ENCODE measurements around the gene UMPS.

The UMPS gene

GRCh38 chr3:124765197-124765840 is 35.1 kb downstream of the UMPS start:
- DNase-seq = no peak

GRCh38 chr3:124766113-124767095 is 36.2 kb downstream of the UMPS start:
- no peak for DNase-seq

GRCh38 chr3:124767264-124767663 is 37.0 kb downstream of the UMPS start:
- no peak for DNase-seq

DNA sequence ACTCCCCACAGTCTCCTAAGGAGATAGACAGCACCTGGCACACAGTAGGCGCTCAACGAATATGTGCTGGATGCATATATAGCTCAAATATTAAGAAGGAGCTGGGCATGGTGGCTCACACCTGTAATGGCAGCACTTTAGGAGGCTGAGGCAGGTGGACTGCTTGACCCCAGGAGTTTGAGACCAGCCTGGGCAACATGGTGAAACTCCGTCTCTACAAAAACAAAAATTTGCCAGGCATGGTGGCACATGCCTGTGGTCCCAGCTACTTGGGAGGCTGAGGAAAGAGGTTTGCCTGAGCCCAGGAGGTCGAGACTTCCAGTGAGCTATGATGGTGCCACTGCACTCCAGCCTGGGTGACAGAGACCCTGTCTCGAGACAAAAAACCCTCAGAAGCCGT is 37.4 kb downstream of the UMPS start:
- no peak for DNase-seq

GRCh38 chr3:124768812-124769211 is 38.6 kb downstream of the UMPS start:
- DNase-seq = no peak

DNA sequence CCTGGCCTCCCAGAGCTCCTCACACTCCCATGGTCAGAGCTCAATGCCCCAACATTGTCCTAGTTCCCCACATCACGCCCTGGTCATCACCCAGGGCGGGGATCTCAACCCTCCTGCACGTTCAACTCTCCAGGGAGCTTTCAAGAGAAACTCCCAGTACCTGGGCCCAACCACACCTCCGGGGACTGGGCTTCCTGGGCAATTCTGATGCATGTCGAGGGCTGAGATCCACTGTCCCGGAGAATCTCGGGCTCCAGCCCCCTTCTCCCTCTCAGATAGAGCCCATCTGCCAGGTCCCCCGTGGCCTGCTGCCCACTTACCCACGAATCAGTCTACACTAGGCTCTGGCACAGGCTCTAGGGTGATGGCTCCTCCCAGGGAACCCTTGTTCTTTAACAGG is 39.2 kb downstream of the UMPS start:
- no peak for DNase-seq

DNA sequence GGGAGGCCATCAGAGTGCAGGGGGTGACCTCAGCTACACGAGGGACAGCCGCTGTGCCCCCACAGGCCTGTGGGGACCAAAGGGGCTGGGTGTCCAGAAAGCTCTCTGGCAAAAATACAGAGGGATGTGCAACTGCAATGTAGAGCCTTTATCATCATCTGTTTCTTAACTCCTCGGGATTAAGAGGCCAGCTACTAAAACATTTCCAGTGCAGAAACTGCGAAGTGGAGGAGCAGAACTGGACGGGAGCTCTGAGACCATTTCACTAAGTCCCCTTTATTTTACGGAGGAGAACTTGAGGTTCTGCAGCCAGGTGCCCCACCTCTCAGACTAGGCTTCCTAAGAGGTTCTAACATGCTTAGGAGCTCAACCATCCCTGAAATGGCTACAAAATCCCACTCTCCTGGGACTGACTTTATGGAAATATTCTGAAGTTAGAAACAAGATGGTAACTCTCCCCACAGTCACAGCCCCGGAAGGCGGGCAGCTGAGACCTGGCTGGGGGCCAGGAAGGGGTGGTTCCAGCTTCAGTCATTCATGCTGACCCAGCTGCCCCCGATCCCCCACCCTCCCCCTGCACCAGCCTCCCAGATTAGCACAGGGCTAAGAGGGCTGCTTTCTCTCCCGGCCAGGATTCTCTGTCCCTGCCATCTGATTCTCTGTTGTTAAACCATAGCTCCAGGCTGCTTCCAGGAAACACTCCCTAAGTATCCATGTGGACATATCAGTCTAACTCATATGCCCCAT is 40.3 kb downstream of the UMPS start:
- DNase-seq = peak; percentile 17

- DNase-seq = no peak
Observed at GRCh38 chr3:124771083-124771445, 40.8 kb downstream of the UMPS start.

DNA sequence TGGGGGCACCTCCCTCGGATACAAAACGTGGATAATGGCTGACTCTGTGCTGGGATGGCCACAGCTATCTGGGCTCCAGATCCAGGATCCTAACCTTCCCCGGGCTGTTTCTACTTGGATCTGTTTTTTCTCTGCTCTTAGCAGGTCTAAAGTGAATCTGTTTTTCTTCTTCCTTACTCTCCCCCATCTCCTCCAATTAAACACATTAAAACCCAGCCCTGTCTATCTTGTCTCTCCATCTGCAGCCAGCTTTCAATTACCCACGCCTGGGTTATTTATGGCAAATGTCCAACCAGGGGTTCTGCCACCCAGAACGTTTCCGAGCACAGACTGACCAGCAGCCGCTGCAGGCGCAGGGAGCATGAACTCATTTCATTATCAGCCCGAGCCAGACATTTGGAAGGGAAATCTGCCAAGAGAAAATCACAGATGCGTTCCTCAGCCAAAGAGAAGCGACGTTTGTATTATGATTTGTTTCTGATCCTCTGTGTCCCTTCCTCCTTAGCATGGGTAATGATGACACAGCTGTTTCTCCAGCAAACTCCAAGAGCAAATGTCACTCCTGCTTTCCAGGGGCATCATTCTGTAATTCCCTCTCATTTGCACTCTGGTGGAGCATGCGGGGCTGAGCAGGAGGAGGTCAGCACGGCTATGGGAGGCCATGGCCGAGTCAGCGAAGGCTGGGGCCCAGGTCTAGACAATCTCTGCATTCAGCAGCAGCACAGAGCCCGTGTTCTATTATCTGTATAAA is 42.0 kb downstream of the UMPS start:
- DNase-seq = no peak

- DNase-seq = no peak
Observed at GRCh38 chr3:124773351-124774326, 43.4 kb downstream of the UMPS start.

GRCh38 chr3:124774327-124774718 is 44.1 kb downstream of the UMPS start:
- no peak for DNase-seq

- no peak for DNase-seq
Observed at GRCh38 chr3:124774841-124775402, 44.7 kb downstream of the UMPS start.

DNA sequence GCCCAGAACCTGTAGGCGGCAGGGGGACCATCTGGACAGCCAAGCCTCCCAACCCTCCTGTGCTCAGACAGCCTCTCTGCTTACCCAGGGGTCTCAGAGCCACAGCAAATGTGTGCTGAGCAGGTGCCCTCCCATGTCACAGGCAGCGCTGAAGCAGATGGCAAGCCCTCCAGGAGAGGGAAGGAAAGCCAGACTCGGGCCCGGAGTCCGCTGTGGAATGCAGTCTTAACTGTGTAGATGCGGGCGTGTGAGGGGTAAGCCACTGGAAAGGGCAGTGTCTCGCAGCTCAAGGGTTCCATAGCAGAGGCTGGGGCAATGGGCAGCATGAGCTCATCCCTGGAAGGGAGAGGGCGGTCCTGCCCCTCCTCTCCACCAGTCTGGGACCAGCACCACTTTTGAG is 45.6 kb downstream of the UMPS start:
- no peak for DNase-seq

DNA sequence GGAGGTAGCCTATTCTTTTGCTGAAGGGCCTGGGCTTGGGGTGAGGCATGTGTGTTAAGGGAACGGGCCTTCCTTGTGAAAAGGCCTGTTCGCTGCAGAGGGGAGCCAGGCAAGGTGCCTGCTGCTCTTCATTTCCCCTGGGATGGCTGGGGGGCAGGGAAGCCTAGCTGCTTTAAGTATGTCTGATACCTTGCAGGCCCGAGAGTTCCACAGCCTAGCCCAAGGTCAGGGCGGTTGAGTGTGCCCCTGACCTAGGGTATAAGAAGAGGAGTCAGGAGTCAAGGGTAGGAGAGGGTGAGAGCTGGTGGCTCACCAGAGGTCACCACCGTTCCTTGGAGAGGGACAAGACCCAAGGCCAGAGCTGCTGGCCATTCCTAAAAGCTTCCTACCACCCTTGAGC is 46.6 kb downstream of the UMPS start:
- no peak for DNase-seq

DNA sequence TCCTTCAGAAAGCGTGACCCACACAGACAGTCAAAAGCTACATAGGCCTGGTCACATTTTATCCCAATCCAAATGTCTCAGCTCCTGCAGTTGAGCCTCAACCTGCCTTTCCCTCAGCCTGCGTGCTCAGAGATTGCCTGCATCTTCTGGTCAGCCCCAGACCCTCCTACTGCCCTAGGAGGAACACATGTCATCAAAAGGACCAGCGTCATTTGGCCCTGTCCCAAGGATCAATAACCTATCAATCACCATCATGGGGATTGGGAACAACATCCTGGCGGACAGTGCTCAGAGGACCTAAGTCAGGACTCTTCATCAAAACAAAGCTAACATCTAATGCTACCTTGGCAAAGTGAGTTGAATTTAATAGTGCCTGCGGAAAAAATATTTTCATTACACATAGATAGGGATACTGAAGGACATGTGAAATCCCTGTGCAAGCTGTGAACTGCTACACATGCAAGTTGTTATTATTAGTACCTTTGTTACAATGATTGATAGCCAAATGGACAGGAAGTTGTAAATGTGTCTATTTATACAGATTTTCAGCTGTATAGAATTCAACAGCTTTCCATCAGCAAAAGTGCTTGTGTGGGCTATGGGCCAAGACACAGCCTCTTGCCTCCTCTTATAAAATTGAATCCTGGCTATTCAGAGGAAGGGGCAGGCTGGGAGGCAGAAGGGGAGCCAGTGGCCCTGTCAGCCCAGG is 47.7 kb downstream of the UMPS start:
- DNase-seq = no peak

- DNase-seq = no peak
Observed at GRCh38 chr3:124779116-124779515, 48.9 kb downstream of the UMPS start.

DNA sequence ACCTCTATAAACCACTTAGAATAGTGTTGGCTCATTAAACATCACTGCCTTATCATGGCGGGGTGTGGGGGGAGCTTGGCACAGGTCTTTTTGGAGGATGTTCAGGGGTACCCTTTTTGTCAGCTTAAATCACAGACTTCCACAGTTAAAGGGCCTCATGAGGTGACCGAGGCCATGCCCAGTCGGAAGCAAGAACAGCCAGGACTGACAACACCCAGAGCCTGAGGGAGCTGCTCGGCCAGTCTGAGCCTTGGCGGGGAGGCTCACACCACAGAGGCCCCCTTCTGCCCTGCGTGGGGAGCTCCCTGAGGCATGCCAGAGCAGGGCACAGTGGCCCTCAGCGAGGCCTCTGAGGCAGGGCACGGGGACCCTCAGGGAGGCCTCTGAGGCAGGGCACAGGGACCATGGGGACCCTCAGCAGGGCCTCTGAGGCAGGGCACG is 49.5 kb downstream of the UMPS start:
- DNase-seq = no peak

DNA sequence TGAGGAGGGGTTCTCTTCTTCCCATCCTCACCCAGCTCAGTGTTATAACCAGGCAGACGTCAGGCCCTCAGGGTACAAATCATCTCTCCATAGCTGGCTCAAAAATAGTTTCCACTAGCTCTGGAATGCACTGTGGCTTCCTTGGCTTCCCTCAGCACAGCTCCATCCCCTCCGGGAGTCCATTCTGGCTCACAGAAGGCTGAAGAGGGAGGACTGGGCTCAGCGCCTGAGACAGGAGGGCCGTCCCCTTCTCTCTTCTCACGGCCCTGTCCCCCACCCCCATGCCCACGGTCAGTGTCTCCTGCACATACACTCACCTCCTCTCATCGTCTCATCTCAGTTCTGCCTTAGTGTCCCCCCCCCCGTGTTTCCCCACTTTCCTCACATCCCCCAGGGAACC is 50.1 kb downstream of the UMPS start:
- DNase-seq = no peak

DNA sequence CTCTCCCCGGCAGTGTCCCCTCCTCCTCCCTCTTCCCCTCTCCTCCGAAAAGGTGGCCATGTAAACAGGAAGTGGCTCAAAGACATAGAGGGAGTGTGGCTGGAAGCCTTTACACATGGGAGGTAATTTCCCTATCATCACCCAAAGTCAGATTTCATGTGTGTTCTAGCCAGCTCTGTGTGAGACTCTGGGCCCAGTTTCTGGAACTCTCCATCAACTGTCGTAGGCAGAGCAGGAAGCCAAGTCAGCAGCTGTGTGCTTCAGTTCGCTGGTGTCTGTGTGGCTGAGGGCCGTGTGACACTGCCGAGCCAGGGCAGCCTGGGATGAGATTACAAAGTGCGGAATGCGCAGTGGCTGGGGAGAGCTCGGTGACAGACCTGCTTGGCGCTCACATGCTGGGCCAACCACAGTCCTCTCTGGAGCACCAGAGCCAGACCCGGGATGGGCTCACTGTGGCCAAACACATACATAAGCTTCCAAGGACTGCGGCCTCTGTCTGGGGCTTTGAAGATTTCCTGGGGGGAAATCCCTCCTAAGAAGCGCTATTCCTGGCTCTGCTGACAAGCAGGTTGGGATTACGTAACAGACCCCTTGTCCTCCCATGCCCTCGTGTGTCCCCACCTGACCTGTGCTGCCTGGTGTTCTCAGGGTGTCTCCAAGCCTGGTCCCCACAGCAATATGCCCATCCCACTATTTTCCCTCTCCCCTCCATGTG is 50.7 kb downstream of the UMPS start:
- DNase-seq = no peak
